T-helper 2 cell treated with Interferon-gamma antibody and Interleukin-4, amounts not matched to agents 100 ng/mL and 5 ng/mL, for 36 hours (primary cell): ENCODE measurements around the gene PDZD8. TPM values are rescaled to one million over a fixed set of nuclear protein-coding genes. Genes with fewer than 3 reads are reported as not detected.

Experiments used
- intact Hi-C: fragments of 100-400 bp; cut with micrococcal nuclease; formaldehyde crosslinking; loops from one replicate; pipeline ENCODE4 v1.15.1; 2023
- total RNA-seq: library from RNA; stranded (reverse); gene quantifications from 2 replicates; pipeline ENCODE4 v1.2.3, GENCODE V29; 2022

PDZD8 gene
- total RNA-seq, 1 donor from 2014 or later: 13.2 TPM

DNA sequence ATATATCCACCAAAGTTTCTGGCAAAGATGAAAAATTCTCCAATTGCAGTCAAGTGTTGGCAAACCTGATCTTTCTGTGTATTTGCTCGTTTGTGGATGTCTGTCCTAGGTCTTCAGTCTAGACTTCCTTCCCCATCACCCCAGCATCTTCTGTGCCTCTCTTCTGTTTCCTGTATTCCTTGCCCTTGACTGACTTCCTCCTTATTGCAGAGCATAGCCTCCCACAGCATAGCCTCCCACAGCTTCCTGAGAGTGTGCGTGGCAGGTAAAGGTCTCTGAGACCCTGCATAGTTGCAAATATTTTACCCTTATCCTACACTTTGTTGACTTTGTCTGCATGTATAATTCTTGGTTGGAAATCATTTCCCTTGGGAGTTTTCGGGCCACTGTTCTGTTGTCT, 116.0 kb downstream of the PDZD8 start:
- intact Hi-C loops: no loop called here

DNA sequence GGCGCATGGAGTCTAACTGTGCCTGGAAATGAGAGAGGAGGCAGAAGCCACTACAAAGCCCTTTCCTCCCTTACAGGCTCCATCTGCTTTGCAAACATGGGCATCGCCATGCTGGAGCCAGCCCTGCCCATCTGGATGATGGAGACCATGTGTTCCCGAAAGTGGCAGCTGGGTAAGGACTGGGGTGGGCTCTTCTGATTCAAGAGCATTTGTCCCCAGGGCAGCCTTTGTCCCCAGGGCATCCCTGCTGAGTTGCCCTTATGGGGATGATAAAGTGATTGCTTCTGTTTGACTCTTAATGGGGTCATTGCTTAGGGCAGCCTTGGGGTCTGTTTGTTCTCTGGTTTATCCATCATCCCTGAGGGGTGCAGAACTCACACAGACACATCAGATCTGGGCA, 117.5 kb downstream of the PDZD8 start:
- intact Hi-C loops: no loop called here

DNA sequence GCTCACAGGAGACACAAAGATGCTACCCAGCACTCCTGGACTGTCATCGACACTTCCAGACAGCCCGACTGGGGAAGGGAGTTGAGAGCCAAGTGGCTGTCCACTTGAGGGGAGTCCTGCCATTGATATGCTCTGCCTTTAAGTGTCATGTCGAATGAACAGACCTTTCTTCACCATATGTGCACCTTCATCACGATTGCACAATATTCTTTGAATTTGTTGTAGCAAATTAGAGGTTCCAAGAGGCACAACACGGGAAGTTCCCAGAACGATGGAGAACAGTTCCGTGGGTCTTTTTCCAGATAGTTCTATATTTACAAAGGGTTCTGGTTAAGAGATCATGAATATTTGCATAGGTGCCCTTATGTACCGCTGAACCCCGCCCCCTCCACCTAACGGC, 118.3 kb downstream of the PDZD8 start:
- intact Hi-C loops: no loop called here

GRCh38 chr10:117255835-117256460, 119.3 kb downstream of the PDZD8 start:
- intact Hi-C loops: no loop called here

GRCh38 chr10:117254774-117255735, 120.2 kb downstream of the PDZD8 start:
- intact Hi-C loops: no loop called here

DNA sequence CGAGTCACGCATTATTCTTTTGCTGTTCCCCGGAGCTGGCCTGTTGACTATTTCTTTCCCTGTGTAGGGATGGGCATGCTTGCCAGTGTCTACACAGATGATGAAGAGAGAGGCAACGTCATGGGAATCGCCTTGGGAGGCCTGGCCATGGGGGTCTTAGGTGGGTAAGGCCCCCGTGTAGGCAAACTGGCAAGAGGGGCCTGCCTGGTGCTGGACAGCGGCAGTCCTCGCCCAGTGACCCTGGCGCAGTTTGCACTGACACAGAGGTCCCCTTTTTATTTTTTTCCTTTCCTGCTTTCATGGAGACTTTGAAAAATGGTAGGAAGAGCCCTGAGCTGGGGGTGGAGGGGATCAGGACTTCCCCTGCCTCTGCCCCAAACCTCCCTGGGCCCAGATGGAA, 120.9 kb downstream of the PDZD8 start:
- intact Hi-C loops: no loop called here

DNA sequence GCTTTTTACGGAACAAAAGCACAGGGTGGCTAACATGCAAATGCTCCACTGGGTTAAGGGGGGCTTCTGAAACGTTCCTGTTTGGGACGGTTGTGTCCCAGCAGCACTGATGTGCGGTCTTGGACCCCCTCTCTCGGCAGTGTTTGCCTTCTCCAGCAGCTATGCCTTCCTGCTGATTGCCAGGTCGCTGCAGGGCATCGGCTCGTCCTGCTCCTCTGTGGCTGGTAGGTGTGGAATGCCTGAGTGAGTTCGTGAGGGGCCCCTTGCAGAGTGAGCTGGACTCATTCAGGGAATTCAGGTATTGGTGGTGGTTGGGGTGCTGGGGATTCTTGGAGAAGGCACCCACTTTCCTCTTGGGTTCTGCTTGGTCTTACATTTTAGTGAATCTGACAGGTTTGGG, 121.3 kb downstream of the PDZD8 start:
- intact Hi-C loops: no loop called here

DNA sequence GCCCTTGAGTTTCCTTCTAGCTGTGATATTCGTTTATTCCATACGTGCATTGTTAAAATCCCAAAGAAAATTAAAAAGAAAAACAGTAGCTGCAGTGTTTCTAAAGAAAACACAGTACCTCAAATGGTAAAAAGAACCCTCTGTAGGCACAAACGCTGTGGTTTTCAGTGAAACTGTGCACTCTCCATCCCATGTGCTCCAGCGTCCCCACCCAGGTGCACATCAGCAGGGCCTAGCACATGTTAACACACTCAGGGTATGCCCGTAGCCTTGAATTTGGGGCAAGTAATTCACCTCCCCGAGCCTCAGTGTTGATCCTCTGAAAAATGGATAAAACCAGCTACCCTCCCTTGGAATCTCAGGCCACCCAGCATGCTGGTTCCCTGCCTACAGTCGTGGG, 124.8 kb downstream of the PDZD8 start:
- intact Hi-C loops: no loop called here

GRCh38 chr10:117249493-117250093, 125.6 kb downstream of the PDZD8 start:
- intact Hi-C loops: no loop called here

- intact Hi-C loops: no loop called here
Observed at GRCh38 chr10:117248750-117249465, 126.3 kb downstream of the PDZD8 start.

DNA sequence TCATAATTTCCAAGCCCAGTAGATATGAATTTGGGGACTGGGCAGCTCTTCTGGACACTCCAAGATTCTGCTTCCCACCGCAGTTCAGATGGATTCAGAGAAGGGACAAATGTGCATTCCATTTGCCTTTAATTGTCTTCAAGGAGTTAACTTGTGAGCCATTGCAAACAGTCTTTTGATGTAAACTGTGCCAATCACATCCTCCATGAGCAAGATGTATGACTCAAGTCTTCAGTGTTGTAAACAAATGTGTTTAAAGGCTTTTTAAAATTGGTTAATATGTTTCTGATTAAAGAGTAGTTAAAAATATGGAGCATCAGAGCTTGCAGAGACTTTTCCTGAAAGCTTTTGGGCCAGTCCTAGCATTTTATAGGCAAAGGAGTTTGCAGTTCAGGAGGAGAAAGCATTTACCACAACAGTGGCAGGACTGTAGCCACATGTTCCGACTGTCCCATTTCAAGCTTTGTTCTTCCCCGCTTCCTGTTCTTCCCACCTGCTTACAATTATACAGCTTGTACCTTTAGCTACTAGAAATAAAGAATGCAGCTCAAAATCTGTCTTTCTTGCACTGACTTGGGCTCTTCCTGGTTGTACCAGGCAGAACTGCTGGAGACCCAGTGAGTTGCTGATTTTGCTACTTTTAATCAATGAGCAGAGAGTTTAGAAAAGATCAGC, 128.1 kb downstream of the PDZD8 start:
- intact Hi-C loops: no loop called here

GRCh38 chr10:117242463-117242832, 132.8 kb downstream of the PDZD8 start:
- intact Hi-C loops: no loop called here

- intact Hi-C loops: no loop called here
Observed at GRCh38 chr10:117241541-117242462, 133.4 kb downstream of the PDZD8 start.

- intact Hi-C loops: no loop called here
Observed at GRCh38 chr10:117240621-117241529, 134.4 kb downstream of the PDZD8 start, which contains the start of gene SLC18A2. TSS of gene SLC18A2 (plus strand) at chr10:117241114. CDS start at chr10:117241694, 580 bp downstream.

DNA sequence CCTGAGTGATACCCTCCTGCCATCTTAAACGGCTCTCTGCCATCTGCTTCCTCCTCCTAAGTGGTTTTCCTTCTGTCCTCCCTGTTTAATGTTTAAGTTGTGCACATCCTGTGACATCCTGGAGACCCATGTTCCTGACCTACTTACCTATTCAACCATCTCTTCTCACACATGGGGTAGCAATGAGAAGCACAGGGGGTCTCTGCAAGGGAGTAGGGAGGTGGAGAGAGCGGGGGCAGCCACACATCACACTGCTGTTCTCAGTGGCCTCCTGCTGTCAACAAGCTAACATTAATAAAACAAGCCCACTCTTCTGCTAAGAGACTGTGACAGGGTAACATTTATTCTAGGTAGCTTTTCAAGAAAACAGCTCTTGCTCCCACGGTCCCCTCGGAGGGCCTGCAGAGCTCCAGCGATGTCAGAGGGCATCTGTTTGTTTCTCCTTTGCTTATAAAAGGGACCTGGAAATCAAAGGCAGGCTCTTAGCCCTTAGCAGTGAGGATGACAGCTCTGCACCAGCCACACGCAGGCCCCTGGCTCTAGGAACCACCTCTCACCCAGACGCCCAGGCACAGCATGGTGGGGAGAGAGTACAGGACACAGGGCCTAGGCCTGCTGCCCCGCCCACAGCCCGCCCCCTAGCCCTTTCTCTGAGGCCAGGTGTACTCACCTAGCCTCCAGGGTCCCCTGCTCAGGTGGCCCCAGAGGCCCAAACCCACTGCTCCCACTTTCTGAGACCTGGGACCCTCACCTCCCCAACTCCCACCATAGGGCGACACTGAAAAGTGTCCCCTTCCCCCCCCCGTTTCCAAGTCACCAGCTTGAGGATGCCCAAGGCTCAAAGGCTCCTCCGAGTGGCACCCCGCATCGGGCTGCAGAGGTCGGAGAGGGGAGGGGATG, 135.3 kb downstream of the PDZD8 start:
- intact Hi-C loops: no loop called here

- intact Hi-C loops: no loop called here
Observed at GRCh38 chr10:117239051-117239450, 136.2 kb downstream of the PDZD8 start.

- intact Hi-C loops: no loop called here
Observed at GRCh38 chr10:117237401-117237991, 137.7 kb downstream of the PDZD8 start.
